Pancreas (tissue), 10 donors: ENCODE measurements around the gene ASXL2. TPM values are rescaled to one million over a fixed set of nuclear protein-coding genes. Genes with fewer than 3 reads are reported as not detected.

ENCODE experiments used
- ATAC-seq, 4 donors: fragments of 200-7000 bp; cut with Tn5 transposase; one replicate each; pipeline versions ENCODE4 v1.8.0 to v1.9.1; 2020; ENCODE audit warnings: mild to moderate bottlenecking in 4 of 4, moderate library complexity in 4 of 4
- DNase-seq, 6 donors: peaks; one replicate each; pipeline ENCODE4 v3.0.0-alpha.2; 2020
- FAIRE-seq: peaks from 2 replicates; lab custom pipeline; 2012; peaks lifted over from hg19 to GRCh38; lab: Jason Lieb, UNC
- H3K27ac ChIP-seq, 4 donors: fragments of 200-600 bp; sonication (generic); 1 replicate in 3 of 4; 2 replicates in 1 of 4; pipeline versions ENCODE4 v1.5.0 to v1.8.0; 2020
- H3K27me3 ChIP-seq, 4 donors: fragments of 200-600 bp; one replicate each; pipeline ENCODE4 v1.8.0; 2021
- H3K36me3 ChIP-seq, 3 donors: fragments of 200-600 bp; sonication (generic) in 1 of 3; one replicate each; pipeline versions ENCODE4 v1.5.0 to v1.8.0; 2020 to 2021
- H3K4me1 ChIP-seq, 3 donors: fragments of 200-600 bp; one replicate each; pipeline ENCODE4 v1.8.0; 2021
- H3K4me3 ChIP-seq, 4 donors: fragments of 200-600 bp; sonication (generic) in 2 of 4; one replicate each; pipeline versions ENCODE4 v1.5.0 to v1.8.0; 2020 to 2021
- H3K9me3 ChIP-seq, 4 donors: fragments of 200-600 bp; one replicate each; pipeline ENCODE4 v1.8.0; 2021
- WGBS, 2 donors: extraction: QIAGEN DNeasy Blood & Tissue Kit; methylation state at CpG; one replicate each; pipeline ENCODE4 v1.1.7; 2013; 5-methylcytosine and 5-hydroxymethylcytosine counted together
- intact Hi-C, 3 donors: fragments of 100-400 bp; cut with DNase I; formaldehyde crosslinking; loops; one replicate each; pipeline versions ENCODE4 v1.11.1 to v1.14.2; 2022
- polyA plus RNA-seq, 2 donors: library from polyadenylated mRNA; stranded (reverse); fragments of 200-250 nt; gene quantifications; one replicate each; pipeline ENCODE4 v1.2.3, GENCODE V29; 2013
- total RNA-seq, 6 donors: library from RNA; stranded (reverse); fragmentation: NEBNext Ultra II Directional in 4 of 6; extraction: Animal tissue kit (Norgen Biotek cat#: 25700) in 4 of 6; gene quantifications; one replicate each; pipeline versions ENCODE4 v1.2.1 to v1.2.4, GENCODE V29; 2021 to 2023
- TF ChIP-seq, protein P1 (sequence below), 4 donors: fragments of 200-600 bp; sonication (generic) in 3 of 4; IDR thresholded peaks; one replicate each; pipeline versions ENCODE4 v1.5.0 to v1.8.0; 2021; ENCODE audit warnings: antibody characterized with exemption in 4 of 4
- donor health status: healthy with polysubstance abuse.
- donor health status: DM: no; HTN: no; CAD: no; lungs with moderate emphysema.
- donor health status: DM: no; HTN: no; CAD: no.
- donor health status: control.
- donor health status: control.
- donor health status: Bipolar disorder and iron deficiency.
- donor health status: DM: yes; HTN: yes; CAD: no.
- donor health status: DM: no; HTN: no; CAD: no.
- donor health status: DM: no; HTN: no; CAD: no.
- donor health status: DM: yes; HTN: yes; CAD: no.

The ASXL2 gene
- total and polyA plus RNA-seq, 8 donors, result 1.6 to 21.7 (median 9.5) TPM

DNA sequence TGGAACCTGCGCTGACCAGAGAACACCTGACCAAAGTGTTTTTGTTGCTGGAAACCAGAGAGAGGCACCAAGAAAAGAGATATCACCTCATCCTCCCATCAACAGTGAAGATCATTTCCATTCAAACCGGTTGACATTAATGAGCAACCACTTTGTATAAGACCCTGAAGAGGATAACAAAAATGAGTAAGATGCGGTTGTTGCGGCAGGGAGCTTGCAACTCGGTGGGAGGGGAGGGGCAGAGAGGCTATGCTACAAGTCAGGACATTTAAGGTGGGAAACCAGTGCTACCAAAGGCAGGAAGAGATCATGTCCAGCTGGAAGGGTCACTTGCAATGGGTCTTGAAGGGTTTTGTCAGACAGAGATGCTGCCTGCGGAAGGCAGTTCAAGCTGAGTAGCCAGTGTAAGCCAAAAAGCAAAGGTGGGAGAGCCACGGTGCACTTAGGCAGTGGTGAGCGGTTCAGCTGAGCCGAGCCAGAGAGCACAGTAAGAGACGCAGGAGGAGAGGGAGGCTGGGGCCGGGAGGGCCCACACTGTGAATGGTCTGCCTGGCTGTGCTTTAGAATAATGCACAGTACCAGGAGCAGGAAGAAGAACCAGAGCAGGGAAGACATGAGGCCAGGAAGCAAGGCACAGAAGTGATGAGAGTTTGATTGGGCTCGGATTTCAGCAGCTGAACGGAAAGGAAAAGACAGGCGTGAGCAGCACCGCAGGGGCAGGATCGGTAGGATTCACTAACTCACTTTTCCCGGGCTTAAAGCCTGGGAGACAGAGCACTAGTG lies 180.5 kb downstream of the ASXL2 start:
- ATAC-seq, result no peak
- intact Hi-C loops, result no loop called here
- 64 to 74% methylated on average over 17 of the region's 17 CpGs for WGBS, 2 donors
- Histone ChIP-seq H3K36me3 (no peaks in the 10 kb centered on the region), H3K9me3 (no peaks in the 10 kb centered on the region), H3K4me3 (no peak overlapping the region), H3K27ac (no peak overlapping the region), H3K4me1 (no peaks in the 10 kb centered on the region), H3K27me3 (no peaks in the 10 kb centered on the region)
- TF ChIP-seq, protein P1, sequence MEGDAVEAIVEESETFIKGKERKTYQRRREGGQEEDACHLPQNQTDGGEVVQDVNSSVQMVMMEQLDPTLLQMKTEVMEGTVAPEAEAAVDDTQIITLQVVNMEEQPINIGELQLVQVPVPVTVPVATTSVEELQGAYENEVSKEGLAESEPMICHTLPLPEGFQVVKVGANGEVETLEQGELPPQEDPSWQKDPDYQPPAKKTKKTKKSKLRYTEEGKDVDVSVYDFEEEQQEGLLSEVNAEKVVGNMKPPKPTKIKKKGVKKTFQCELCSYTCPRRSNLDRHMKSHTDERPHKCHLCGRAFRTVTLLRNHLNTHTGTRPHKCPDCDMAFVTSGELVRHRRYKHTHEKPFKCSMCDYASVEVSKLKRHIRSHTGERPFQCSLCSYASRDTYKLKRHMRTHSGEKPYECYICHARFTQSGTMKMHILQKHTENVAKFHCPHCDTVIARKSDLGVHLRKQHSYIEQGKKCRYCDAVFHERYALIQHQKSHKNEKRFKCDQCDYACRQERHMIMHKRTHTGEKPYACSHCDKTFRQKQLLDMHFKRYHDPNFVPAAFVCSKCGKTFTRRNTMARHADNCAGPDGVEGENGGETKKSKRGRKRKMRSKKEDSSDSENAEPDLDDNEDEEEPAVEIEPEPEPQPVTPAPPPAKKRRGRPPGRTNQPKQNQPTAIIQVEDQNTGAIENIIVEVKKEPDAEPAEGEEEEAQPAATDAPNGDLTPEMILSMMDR (IDR thresholded peaks at IDR 0.05), result no peak
- DNase-seq, result no peak
- no peak for FAIRE-seq

DNA sequence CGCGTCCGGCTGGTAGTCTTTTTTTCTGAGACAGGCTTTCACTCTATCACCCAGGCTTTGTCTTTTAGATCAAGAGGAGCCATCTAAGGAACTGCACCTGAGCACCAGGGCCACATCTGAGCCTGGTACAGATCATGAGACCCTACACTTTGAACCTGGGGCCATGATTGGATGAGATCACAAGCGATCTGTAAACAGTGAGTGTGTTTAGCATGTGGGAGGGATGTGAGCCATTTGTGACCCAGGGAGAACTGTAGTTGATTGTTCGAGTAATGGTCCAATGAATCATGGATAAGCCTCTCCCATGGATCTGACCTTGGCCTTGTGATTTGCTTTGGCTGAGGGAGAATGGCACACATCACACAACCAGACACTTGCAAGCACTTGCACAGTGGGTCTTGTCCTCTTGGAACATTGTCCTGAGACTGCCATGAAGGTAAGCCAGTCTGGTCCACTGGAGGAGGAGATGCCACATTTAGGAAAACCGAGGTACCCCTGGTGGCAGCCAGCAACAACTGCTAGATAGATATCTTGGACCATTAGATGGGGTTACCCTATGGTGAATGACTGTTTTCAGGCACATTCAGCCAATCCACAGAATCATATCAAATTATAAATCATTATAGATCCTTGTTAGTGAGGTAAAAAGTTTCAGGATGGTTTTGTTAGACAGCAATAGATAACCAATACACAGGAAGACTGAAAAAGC lies 185.4 kb downstream of the ASXL2 start:
- no peak for FAIRE-seq
- WGBS, 2 donors, result 83 to 88% methylated on average over 6 of the region's 6 CpGs
- ATAC-seq, result no peak
- no peak overlapping the region for H3K4me3 ChIP-seq
- H3K4me1 ChIP-seq, result no peaks in the 10 kb centered on the region
- intact Hi-C loops, result no loop called here
- no peaks in the 10 kb centered on the region for H3K27me3 ChIP-seq
- TF ChIP-seq, protein P1 (IDR thresholded peaks at IDR 0.05), result no peak
- no peaks in the 10 kb centered on the region for H3K9me3 ChIP-seq
- no peak overlapping the region for H3K27ac ChIP-seq
- no peaks in the 10 kb centered on the region for H3K36me3 ChIP-seq
- no peak for DNase-seq

GRCh38 chr2:25692143-25692542 lies 186.1 kb downstream of the ASXL2 start:
- 80 to 81% methylated on average over 4 of the region's 4 CpGs for WGBS, 2 donors
- H3K9me3 ChIP-seq, result no peaks in the 10 kb centered on the region
- intact Hi-C loops, result no loop called here
- no peaks in the 10 kb centered on the region for H3K27me3 ChIP-seq
- no peak overlapping the region for H3K4me3 ChIP-seq
- FAIRE-seq (no peak), DNase-seq (no peak), ATAC-seq (no peak)
- no peak overlapping the region for H3K27ac ChIP-seq
- TF ChIP-seq, protein P1 (IDR thresholded peaks at IDR 0.05), result no peak
- no peaks in the 10 kb centered on the region for H3K4me1 ChIP-seq
- H3K36me3 ChIP-seq, result no peaks in the 10 kb centered on the region

DNA sequence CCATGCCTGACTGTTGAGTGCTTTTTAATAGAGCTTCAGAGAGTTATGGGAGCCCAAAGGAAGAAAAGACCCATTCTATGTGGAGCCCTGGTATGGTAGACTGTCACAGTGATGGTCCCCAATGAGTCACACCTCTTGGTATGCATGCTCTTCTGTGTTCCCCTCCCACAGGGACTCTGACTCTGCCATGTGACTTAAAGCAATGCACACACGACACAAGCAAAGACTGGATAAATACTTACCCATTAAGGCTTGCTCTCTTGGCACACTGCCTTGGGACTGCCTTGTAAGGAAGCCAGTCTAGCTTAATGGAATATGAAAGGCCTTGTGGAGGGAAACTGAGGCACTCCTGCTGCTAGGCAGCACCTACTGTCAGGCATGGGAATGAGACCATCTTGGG lies 188.2 kb downstream of the ASXL2 start:
- DNase-seq (no peak), ATAC-seq (no peak), FAIRE-seq (no peak)
- TF ChIP-seq, protein P1 (IDR thresholded peaks at IDR 0.05), result no peak
- intact Hi-C loops, result no loop called here
- WGBS, 2 donors, result 34 to 52% methylated on average over 1 of the region's 1 CpG
- H3K9me3 ChIP-seq, result no peaks in the 10 kb centered on the region
- H3K4me1 ChIP-seq, result no peaks in the 10 kb centered on the region
- H3K27ac ChIP-seq, result no peak overlapping the region
- no peaks in the 10 kb centered on the region for H3K27me3 ChIP-seq
- H3K4me3 ChIP-seq, result no peak overlapping the region
- H3K36me3 ChIP-seq, result no peaks in the 10 kb centered on the region

GRCh38 chr2:25688236-25688635 lies 190.1 kb downstream of the ASXL2 start:
- FAIRE-seq, result no peak

More at GRCh38 chr2:25688236-25688635, 190.1 kb downstream of the ASXL2 start:
- H3K36me3 ChIP-seq, result no peaks in the 10 kb centered on the region
- DNase-seq (no peak), ATAC-seq (no peak)
- no peaks in the 10 kb centered on the region for H3K9me3 ChIP-seq
- no peaks in the 10 kb centered on the region for H3K27me3 ChIP-seq
- intact Hi-C loops, result no loop called here
- 83 to 93% methylated on average over 6 of the region's 6 CpGs for WGBS, 2 donors
- H3K27ac ChIP-seq, result no peak overlapping the region
- TF ChIP-seq, protein P1 (IDR thresholded peaks at IDR 0.05), result no peak
- no peaks in the 10 kb centered on the region for H3K4me1 ChIP-seq
- H3K4me3 ChIP-seq, result no peak overlapping the region
